ENCODE data around the gene NKD1. TPM values are rescaled to one million over a fixed set of nuclear protein-coding genes. Genes with fewer than 3 reads are reported as not detected.

The NKD1 gene
- total RNA-seq, 1 experiment from 2014 or later: 11.4 TPM

GRCh38 chr16:50548909-50549560 lies 839 bp downstream of the NKD1 start:
- intact Hi-C loops (cut with micrococcal nuclease): loop anchor here (10.0 kb wide), 1 partner anchor 174 kb away; no protein-coding TSS in a partner anchor
- RAD21 ChIA-PET (ENCODE audit: low non-redundant PET in 1 of 2, low total read pairs in 2 of 2, uncharacterized antibody in 2 of 2, unreplicated experiment in 2 of 2): no interaction called here
- no peak for ATAC-seq

More at GRCh38 chr16:50548909-50549560, 839 bp downstream of the NKD1 start:
- peaks cover 0 to 15% of the 10 kb centered on the region in 2 experiments; a peak in 3 of 4 replicates for H3K4me1 ChIP-seq (ENCODE audit: control insufficient read depth in 1 of 2, insufficient read depth in 2 of 2, low read length in 2 of 2)
- ChIA-PET CTCF (no interaction called here), POLR2A (no interaction called here)
- peak overlapping the region; percentile 52 to 67 for H3K4me3 ChIP-seq (replicated peaks in 1 of 2; ENCODE audit: low read depth in 1 of 2, low read length in 2 of 2)
- TF ChIP-seq EZH2 (IDR thresholded peaks at IDR 0.05): no peak
- TF ChIP-seq SP1 (IDR thresholded peaks at IDR 0.05; ENCODE audit: low read depth): no peak
- TF ChIP-seq EZH2phosphoT487 (IDR thresholded peaks at IDR 0.05; ENCODE audit: borderline replicate concordance): no peak
- TF ChIP-seq CBX3 (IDR thresholded peaks at IDR 0.05; ENCODE audit: low read depth): no peak
- no peak for TF ChIP-seq MAX (IDR thresholded peaks at IDR 0.05)
- TF ChIP-seq CEBPB (IDR thresholded peaks at IDR 0.05; ENCODE audit: low read depth): no peak
- TF ChIP-seq RAD21 (IDR thresholded peaks at IDR 0.05; ENCODE audit: low read depth): no peak
- no peak for TF ChIP-seq ZBTB33 (IDR thresholded peaks at IDR 0.05; ENCODE audit: extremely low read depth, insufficient replicate concordance, low read length)
- no peak for TF ChIP-seq TCF7L2 (IDR thresholded peaks at IDR 0.05; ENCODE audit: borderline replicate concordance, extremely low read depth, insufficient read depth, insufficient read length)
- no peak for TF ChIP-seq ZFX (IDR thresholded peaks at IDR 0.05)
- no peak for TF ChIP-seq EGR1 (IDR thresholded peaks at IDR 0.05; ENCODE audit: low read depth)
- TF ChIP-seq CTCF (IDR thresholded peaks at IDR 0.05 in 2 of 3, conservative IDR thresholded peaks at IDR 0.05 in 1 of 3; ENCODE audit: borderline replicate concordance in 1 of 3, insufficient read depth in 1 of 3, low read depth in 2 of 3, low read length in 2 of 3): no peak
- TF ChIP-seq SRF (IDR thresholded peaks at IDR 0.05; ENCODE audit: low read depth): no peak
- TF ChIP-seq FOSL1 (IDR thresholded peaks at IDR 0.05; ENCODE audit: low read depth): no peak
- no peak for TF ChIP-seq REST (IDR thresholded peaks at IDR 0.05; ENCODE audit: low read depth)
- no peak for TF ChIP-seq ATF3 (IDR thresholded peaks at IDR 0.05)
- no peak overlapping the region; the same call in 1 of the 2 replicates for H3K27ac ChIP-seq (ENCODE audit: low read depth, low read length)
- 0 out of 2 replicates have a peak, but pooled peaks cover 4% of the 10 kb centered on the region for H3K27me3 ChIP-seq (ENCODE audit: insufficient read depth, low read length)
- no peaks in the 10 kb centered on the region for H3K9me2 ChIP-seq (ENCODE audit: insufficient read depth)
- H2AFZ ChIP-seq (ENCODE audit: low read depth, low read length, poor library complexity, severe bottlenecking): no peak overlapping the region
- BruUV-seq (replicated peaks): no TSS peak
- H3K79me2 ChIP-seq (ENCODE audit: insufficient read depth, low read length): no peaks in the 10 kb centered on the region
- DNase-seq (ENCODE audit: low read depth, low spot score): no peak
- no peaks in the 10 kb centered on the region for H4K20me1 ChIP-seq (ENCODE audit: insufficient read depth)
- H3K9me3 ChIP-seq (ENCODE audit: control insufficient read depth in 1 of 2, insufficient read depth in 1 of 2, low read depth in 1 of 2, low read length in 2 of 2): no peaks in the 10 kb centered on the region
- H3K9ac ChIP-seq (ENCODE audit: low read length): peak overlapping the region; percentile 65
- peak overlapping the region; percentile 84 for H3K4me2 ChIP-seq (ENCODE audit: low read length)
- H3K36me3 ChIP-seq (ENCODE audit: control insufficient read depth in 1 of 2, insufficient read depth in 2 of 2, low read length in 2 of 2): no peaks in the 10 kb centered on the region
